Measurements from ENCODE around the gene MCTP2. TPM values are rescaled to one million over a fixed set of nuclear protein-coding genes. Genes with fewer than 3 reads are reported as not detected.
"Not testable (repeated sequence)": the region's sequence is repeated elsewhere in the genome, so short reads cannot be mapped to it uniquely, and the experiment has no call there.

Gene MCTP2
- total and polyA plus RNA-seq, 2 experiments from 2014 or later: 8.1 to 23.3 TPM

- 78% methylated on average over 3 of the region's 3 CpGs for WGBS (ENCODE audit: low lambda C conversion rate, missing lambda C conversion rate)
- no peak for DNase-seq (ENCODE audit: low spot score)
- H3K9me2 ChIP-seq (replicated peaks; ENCODE audit: insufficient read depth): no peaks in the 10 kb centered on the region
- H4K20me1 ChIP-seq (ENCODE audit: insufficient read depth, poor library complexity, severe bottlenecking): no peaks in the 10 kb centered on the region
- H3K79me2 ChIP-seq: no peaks in the 10 kb centered on the region
- TF ChIP-seq EZH2 (IDR thresholded peaks at IDR 0.05; ENCODE audit: borderline replicate concordance) (no peak), EZH2phosphoT487 (IDR thresholded peaks at IDR 0.05; ENCODE audit: low read depth, severe bottlenecking, unreplicated experiment) (no peak), CTCF (IDR thresholded peaks at IDR 0.05; ENCODE audit: poor library complexity) (no peak)
- H3K9me3 ChIP-seq (ENCODE audit: low read depth): no peaks in the 10 kb centered on the region
- no peaks in the 10 kb centered on the region for H3K27me3 ChIP-seq
- H2AFZ ChIP-seq: no peak overlapping the region
- no peak overlapping the region for H3K4me3 ChIP-seq
- no peaks in the 10 kb centered on the region for H3K36me3 ChIP-seq (replicated peaks; ENCODE audit: insufficient read depth, low read depth)
- no peak overlapping the region for H3K4me2 ChIP-seq
- no peak overlapping the region for H3K27ac ChIP-seq
- H3K4me1 ChIP-seq (ENCODE audit: insufficient read depth): no peaks in the 10 kb centered on the region
Observed at GRCh38 chr15:94493176-94493575, 261.8 kb downstream of the MCTP2 start.

GRCh38 chr15:94493586-94493985 lies 262.2 kb downstream of the MCTP2 start:
- H2AFZ ChIP-seq; H3K79me2 ChIP-seq; H3K36me3 ChIP-seq (replicated peaks; ENCODE audit: insufficient read depth, low read depth); H3K4me3 ChIP-seq; DNase-seq (ENCODE audit: low spot score); H3K27ac ChIP-seq; H3K9me2 ChIP-seq (replicated peaks; ENCODE audit: insufficient read depth); H3K4me1 ChIP-seq (ENCODE audit: insufficient read depth); H3K4me2 ChIP-seq; H3K9me3 ChIP-seq (ENCODE audit: low read depth); H3K27me3 ChIP-seq; H4K20me1 ChIP-seq (ENCODE audit: insufficient read depth, poor library complexity, severe bottlenecking): not testable (repeated sequence)
- WGBS (ENCODE audit: low lambda C conversion rate, missing lambda C conversion rate): 86% methylated on average over 1 of the region's 1 CpG

- TF ChIP-seq CTCF (IDR thresholded peaks at IDR 0.05; ENCODE audit: poor library complexity) (no peak), EZH2 (IDR thresholded peaks at IDR 0.05; ENCODE audit: borderline replicate concordance) (no peak)
- no peaks in the 10 kb centered on the region for H3K4me1 ChIP-seq (ENCODE audit: insufficient read depth)
- no peaks in the 10 kb centered on the region for H3K9me2 ChIP-seq (replicated peaks; ENCODE audit: insufficient read depth)
- H3K4me3 ChIP-seq: no peak overlapping the region
- H2AFZ ChIP-seq: no peak overlapping the region
- WGBS (ENCODE audit: low lambda C conversion rate, missing lambda C conversion rate): 84% methylated on average over 4 of the region's 4 CpGs
- H3K4me2 ChIP-seq: no peak overlapping the region
- no peaks in the 10 kb centered on the region for H3K9me3 ChIP-seq (ENCODE audit: low read depth)
- H4K20me1 ChIP-seq (ENCODE audit: insufficient read depth, poor library complexity, severe bottlenecking): no peaks in the 10 kb centered on the region
- DNase-seq (ENCODE audit: low spot score): no peak
- no peak overlapping the region for H3K27ac ChIP-seq
- H3K27me3 ChIP-seq: no peaks in the 10 kb centered on the region
- no peaks in the 10 kb centered on the region for H3K79me2 ChIP-seq
- H3K36me3 ChIP-seq (replicated peaks; ENCODE audit: insufficient read depth, low read depth): no peaks in the 10 kb centered on the region
Observed at GRCh38 chr15:94494732-94495131, 263.4 kb downstream of the MCTP2 start.

GRCh38 chr15:94503293-94503692 lies 271.9 kb downstream of the MCTP2 start:
- Histone ChIP-seq H3K27ac (no peak overlapping the region), H3K4me1 (ENCODE audit: insufficient read depth) (no peaks in the 10 kb centered on the region), H3K4me3 (no peak overlapping the region), H2AFZ (no peak overlapping the region), H3K9me3 (ENCODE audit: low read depth) (no peaks in the 10 kb centered on the region), H3K4me2 (no peak overlapping the region), H3K27me3 (no peaks in the 10 kb centered on the region), H3K36me3 (replicated peaks; ENCODE audit: insufficient read depth, low read depth) (no peaks in the 10 kb centered on the region), H3K9me2 (replicated peaks; ENCODE audit: insufficient read depth) (no peaks in the 10 kb centered on the region), H3K79me2 (no peaks in the 10 kb centered on the region), H4K20me1 (ENCODE audit: insufficient read depth, poor library complexity, severe bottlenecking) (no peaks in the 10 kb centered on the region)
- DNase-seq (ENCODE audit: low spot score): no peak
- no peak for TF ChIP-seq EZH2phosphoT487 (IDR thresholded peaks at IDR 0.05; ENCODE audit: low read depth, severe bottlenecking, unreplicated experiment)
- WGBS (ENCODE audit: low lambda C conversion rate, missing lambda C conversion rate): 66% methylated on average over 2 of the region's 2 CpGs

GRCh38 chr15:94509259-94509658 lies 277.9 kb downstream of the MCTP2 start:
- H3K9me2 ChIP-seq (replicated peaks; ENCODE audit: insufficient read depth): no peaks in the 10 kb centered on the region
- no peaks in the 10 kb centered on the region for H3K79me2 ChIP-seq
- no peak overlapping the region for H2AFZ ChIP-seq
- no peaks in the 10 kb centered on the region for H3K9me3 ChIP-seq (ENCODE audit: low read depth)
- H3K27me3 ChIP-seq: no peaks in the 10 kb centered on the region
- H3K27ac ChIP-seq: no peak overlapping the region
- TF ChIP-seq CTCF (IDR thresholded peaks at IDR 0.05; ENCODE audit: poor library complexity) (no peak), EZH2phosphoT487 (IDR thresholded peaks at IDR 0.05; ENCODE audit: low read depth, severe bottlenecking, unreplicated experiment) (no peak), EZH2 (IDR thresholded peaks at IDR 0.05; ENCODE audit: borderline replicate concordance) (no peak)
- H3K4me2 ChIP-seq: no peak overlapping the region
- H3K36me3 ChIP-seq (replicated peaks; ENCODE audit: insufficient read depth, low read depth): no peaks in the 10 kb centered on the region
- 90% methylated on average over 1 of the region's 1 CpG for WGBS (ENCODE audit: low lambda C conversion rate, missing lambda C conversion rate)
- DNase-seq (ENCODE audit: low spot score): no peak
- no peaks in the 10 kb centered on the region for H4K20me1 ChIP-seq (ENCODE audit: insufficient read depth, poor library complexity, severe bottlenecking)
- H3K4me3 ChIP-seq: no peak overlapping the region
- H3K4me1 ChIP-seq (ENCODE audit: insufficient read depth): no peaks in the 10 kb centered on the region
